DMS 273 (cell line): ENCODE data around the gene C16orf54.
"Not testable (repeated sequence)": the region's sequence is repeated elsewhere in the genome, so short reads cannot be mapped to it uniquely, and the experiment has no call there.

Source experiments
- DNase-seq: peaks from one replicate; lab custom pipeline; 2025; ENCODE audit not compliant: unreplicated experiment; lab: John Stamatoyannopoulos, UW

C16orf54 gene, protein sequence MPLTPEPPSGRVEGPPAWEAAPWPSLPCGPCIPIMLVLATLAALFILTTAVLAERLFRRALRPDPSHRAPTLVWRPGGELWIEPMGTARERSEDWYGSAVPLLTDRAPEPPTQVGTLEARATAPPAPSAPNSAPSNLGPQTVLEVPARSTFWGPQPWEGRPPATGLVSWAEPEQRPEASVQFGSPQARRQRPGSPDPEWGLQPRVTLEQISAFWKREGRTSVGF

GRCh38 chr16:29745853-29746345 lies at the start of gene C16orf54:
C16orf54 (minus strand) TSS chr16:29745990; CDS start chr16:29744951, 1,039 bp downstream.
- DNase-seq, result no peak

DNA sequence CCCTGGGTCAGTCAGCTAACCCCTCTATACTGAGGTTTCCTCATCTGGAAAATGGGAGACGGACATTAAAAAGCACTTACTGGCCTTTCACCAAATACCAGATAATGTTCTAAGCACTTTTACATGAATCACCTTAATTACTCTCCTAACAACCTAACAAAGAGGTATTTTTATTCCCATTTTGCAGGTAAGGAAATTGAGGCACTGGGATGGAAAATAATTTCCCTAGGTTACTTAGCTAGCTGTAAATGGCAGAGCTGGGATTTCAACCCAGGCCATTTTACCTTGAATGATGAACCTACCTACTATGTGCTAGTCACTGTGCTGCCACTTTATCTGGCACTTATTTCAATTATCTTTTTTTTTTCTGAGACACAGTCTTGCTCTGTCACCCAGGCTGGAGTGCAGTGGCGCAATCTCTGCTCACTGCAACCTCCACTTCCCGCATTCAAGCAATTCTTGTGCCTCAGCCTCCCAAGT lies 48.5 kb upstream of the C16orf54 start:
- DNase-seq, result no peak

DNA sequence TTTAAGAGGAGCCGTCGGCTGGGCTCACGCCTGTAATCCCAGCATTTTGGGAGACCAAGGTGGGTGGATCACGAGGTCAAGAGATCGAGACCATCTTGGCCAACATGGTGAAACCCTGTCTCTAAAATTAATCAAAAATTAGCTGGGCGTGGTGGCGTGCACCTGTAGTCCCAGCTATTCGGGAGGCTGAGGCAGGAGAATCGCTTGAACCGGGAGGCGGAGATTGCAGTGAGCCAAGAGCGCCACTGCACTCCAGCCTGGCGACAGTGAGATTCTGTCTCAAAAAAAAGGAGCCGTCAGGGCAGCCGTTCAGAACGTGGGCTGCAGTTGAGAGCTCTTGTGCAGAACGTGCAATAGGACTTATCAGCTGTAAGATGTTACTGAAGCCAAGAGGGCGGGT lies 47.4 kb upstream of the C16orf54 start:
- not testable (repeated sequence) for DNase-seq

DNA sequence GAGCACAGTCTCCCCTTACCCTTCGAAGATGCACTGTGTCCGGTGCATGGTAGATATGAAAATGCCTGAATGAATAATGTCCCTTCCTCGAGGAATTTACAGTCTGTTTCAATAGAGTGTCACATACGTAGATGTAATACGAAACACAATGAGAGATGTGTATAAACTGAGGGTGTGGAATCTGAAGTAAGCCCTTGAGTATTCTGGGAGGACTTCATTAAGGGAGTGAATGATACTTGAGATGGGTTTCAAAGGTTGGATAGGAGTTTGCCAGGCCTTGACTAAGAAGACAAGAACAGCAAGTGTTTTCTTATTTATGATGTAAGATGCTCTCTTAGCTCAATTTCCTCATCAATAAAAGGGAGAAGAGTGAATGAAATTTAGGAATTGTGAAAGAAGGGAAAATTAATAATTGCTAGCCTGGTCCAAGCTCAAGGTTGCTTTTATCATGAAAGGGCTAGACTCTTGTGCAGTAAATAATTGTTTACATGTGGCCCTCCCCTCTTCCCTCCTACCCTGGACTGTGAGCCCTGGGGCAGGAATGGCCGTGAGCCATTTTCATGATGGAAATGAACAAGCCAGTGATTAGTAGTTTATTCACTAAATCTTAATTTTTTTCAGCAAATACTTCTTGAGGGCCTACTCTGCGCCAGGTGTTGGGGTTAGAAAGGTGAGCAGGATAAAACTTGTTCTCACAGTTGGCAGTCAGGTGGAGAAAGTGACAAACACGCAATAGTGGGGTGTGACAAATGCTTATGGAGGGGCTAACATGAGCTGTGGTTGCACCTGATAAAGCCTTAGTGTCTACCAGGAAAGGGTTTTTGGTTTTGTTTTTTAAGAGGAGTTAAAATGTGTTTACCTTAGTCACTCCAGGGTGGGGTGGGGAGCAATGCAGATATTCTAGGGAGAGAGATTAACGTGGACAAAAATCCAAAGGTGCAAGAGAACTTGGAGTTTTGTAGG lies 46.3 kb upstream of the C16orf54 start:
- DNase-seq, result no peak

DNA sequence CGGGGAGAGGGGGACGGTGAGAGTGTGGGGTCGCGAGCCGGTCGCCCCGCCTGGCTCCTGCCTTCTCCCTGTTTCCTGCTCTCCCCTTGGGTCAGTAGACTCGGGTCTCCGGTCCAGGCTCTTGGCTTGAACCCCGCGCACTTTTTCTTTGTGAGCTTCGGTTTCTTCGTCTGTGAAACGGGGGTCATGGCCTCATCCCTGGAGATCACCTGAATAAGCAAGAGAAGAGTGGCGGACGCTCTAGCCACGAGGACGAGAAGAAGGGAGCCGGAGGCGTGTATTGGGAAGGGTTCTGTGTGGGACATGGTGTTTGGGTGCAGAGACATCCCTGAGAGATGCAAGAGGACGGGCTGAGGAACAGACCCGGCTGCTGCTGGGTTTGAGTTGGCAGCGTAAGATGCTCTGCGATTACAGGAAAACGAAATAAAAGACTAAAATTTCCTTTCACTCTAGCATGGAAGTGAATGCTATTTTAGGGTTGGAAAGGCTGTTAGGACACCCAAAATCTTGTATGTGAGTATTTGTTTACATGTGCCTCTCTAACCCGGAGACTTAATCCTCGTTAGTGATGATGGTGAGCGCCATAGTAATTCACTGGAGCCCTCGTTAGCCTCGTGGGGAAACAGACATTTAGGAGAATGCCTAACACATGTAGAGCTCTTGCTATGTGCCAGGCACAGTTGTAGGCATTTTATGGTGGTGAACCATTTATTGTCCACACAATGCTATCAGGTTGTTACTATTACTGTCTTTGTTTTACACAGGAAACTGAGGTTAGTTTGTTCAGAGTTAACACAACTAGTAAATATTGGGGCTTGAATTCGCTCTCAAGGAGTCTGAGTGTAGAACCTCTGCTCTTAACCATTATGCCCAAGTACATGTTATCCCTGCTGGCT lies 45.4 kb upstream of the C16orf54 start:
- DNase-seq, result peak; percentile 57

DNA sequence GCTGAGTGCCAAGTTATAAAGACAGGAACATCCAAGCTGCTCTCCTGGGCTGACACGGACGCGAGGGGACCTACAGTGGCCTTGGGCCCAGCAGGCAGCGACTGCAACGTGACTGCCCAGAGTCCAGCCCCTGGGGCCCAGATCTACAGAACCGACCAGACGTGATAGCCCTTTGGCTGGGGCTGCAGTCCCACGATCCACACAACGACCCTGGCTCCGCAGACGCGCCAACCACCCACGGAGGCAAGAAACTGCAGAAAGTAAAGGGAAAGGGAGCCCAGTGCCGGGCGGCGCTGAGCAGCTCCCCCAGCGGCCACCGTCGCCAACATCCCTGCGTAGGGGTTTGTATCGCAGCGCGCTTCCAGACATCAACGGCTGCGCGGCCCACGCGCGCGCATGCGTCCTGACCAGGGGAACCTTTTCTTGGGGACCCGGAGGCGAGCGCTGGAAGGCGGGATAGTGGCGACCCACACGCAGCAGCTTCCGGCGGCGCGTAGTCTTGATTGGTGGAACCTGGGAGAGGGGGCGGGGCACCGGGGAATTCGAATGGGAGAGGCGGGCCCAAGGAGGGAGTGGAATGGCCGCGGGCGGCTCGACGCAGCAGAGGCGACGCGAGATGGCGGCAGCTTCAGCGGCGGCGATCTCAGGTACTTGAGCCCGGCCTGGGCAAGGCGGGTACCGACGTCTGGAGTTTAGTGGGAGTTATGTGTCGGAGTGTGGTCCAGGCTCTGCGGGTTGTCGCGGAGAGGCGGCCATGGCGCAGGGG lies 44.6 kb upstream of the C16orf54 start, which contains the start of gene KIF22:
TSS of gene KIF22 (plus strand) at position 569 of the 766 bp plus-strand sequence. CDS start at position 578, 9 bp downstream.
- peak; percentile 100 for DNase-seq

- DNase-seq, result no peak
Measured at GRCh38 chr16:29789775-29790182, 44.0 kb upstream of the C16orf54 start.

GRCh38 chr16:29787155-29787554 lies 41.4 kb upstream of the C16orf54 start:
- not testable (repeated sequence) for DNase-seq

GRCh38 chr16:29784901-29785500 lies 39.2 kb upstream of the C16orf54 start:
- no peak for DNase-seq

DNA sequence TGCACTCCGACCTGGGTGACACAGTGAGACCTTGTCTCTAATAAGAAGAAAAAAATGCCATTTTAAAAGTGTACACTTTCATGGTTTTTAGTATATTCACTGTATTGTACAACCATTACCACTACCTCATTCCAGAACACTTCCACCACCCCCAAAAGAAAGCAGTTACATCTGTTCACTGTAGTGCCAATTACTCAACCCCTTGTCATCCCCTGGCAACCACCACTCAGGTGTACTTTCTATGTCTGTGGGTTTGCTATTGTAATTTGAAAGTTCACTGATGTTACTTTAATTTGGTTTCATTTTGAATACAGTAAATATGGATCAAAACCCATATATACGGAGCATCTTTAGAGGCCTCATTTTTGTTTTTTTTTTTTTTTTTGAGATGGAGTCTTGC lies 38.4 kb upstream of the C16orf54 start:
- DNase-seq, result no peak

GRCh38 chr16:29783094-29783953 lies 37.5 kb upstream of the C16orf54 start:
- DNase-seq, result not testable (repeated sequence)

DNA sequence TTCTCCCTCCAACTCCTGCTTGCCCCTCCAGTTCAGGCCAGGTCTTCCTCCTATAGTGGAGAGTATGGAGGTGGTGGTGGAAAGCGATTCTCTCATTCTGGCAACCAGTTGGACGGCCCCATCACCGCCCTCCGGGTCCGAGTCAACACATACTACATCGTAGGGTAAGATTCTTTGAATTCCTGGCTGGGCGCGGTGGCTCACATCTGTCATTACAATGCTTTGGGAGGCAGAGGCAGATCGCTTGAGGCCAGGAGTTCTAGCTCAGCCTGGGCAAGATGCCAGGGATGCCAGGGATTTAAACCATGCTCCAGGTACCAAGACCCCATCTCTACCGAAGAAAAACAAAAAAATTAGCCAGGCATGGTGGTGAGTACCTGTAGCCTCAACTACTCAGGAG lies 33.7 kb upstream of the C16orf54 start:
- DNase-seq, result peak; percentile 31

GRCh38 chr16:29777576-29778350 lies 32.0 kb upstream of the C16orf54 start, which contains the start of gene ZG16:
ZG16 (plus strand) TSS chr16:29778256; CDS start chr16:29779267, 1,011 bp downstream.
- no peak for DNase-seq

DNA sequence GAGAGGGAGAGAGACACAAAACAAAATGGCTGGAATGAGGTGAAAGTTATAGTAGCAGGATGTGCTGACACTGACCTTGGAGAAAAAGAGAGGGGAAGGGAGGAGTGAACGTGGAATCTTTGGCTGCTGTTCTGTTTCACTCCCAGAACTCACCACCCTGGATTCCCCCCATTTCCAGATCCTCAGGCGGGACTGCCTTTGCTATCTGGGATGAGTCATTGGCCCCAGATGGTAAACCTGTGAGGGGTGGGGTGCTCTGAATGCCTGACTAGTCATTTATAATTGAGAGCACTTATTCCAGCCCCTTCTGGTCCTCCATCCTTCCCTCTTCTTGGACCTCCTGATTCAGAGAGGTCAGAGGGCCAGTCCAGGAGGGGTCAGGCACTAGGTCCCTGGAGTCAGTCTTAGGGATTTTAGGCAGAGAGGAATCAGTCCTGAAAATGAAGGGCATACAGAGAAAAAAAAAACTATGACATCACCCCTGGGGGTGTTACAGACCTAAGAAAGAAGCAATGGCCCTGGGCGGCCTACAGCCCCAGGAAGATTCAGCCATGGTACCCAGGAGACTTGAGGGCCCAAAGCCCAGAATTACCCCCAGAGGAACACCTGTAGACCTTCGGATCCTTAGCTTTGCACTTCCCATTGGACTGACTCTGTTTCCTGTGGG lies 30.1 kb upstream of the C16orf54 start:
- peak; percentile 90 for DNase-seq

DNA sequence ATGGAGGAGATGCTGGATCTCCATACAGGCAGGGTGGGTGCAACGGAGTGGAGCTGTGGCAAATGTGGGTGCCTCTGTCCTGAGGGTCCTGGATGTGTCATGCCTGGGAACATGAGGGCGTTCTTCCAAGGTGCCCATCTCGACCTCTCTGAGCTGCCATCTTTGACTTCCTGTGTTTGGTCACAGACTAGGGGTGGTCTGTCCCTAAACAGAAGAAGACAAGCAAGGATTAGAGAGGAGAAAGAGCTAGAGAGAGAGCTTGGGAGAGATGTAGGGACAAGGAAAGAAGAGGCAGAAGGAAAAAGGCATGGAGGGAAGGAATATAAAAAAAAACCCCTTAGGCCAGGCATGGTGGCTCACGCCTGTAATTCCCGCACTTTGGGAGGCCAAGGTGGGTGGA lies 28.9 kb upstream of the C16orf54 start:
- DNase-seq, result no peak

DNA sequence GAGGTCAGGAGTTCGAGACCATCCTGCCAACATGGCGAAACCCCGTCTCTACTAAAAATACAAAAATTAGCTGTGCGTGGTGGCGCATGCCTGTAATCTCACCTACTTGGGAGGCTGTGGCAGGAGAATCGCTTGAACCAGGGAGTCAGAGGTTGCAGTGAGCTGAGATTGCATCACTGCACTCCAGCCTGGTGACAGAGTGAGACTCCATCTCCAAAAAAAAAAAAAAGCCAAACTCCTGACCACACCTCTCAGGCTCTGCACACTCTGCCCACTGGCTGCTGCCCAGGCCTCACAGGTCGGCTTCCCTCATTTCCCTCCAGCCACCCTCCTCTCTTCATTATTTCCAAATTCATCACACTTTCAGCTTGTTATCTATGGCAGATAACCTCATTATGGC lies 26.5 kb upstream of the C16orf54 start:
- not testable (repeated sequence) for DNase-seq
